Measurements from ENCODE around the gene NR2C2. TPM values are rescaled to one million over a fixed set of nuclear protein-coding genes. Genes with fewer than 3 reads are reported as not detected.
A peak's percentile ranks its signal among the peaks of the same experiment; 100 is the strongest.
"Not testable (repeated sequence)": the region's sequence is repeated elsewhere in the genome, so short reads cannot be mapped to it uniquely, and the experiment has no call there.

The NR2C2 gene
- total RNA-seq = 10 to 100 TPM; 36.5 to 39.0 (median 38.8) TPM

GRCh38 chr3:14947100-14947885, at the start of gene NR2C2:
NR2C2 (plus strand) TSS chr3:14947583; CDS start chr3:15003915, 56,332 bp downstream.
- ATAC-seq (peak; percentile 79 to 80), DNase-seq (peak; percentile 86)
- Mint-ChIP-seq H3K4me3 (peak within 1 kb of the TSS; percentile 99), H3K9me3 (no peaks in the 10 kb centered on the region), H3K4me1 (ENCODE audit: low read depth) (peaks cover 43% of the 10 kb centered on the region), H3K27me3 (ENCODE audit: low read depth) (no peaks in the 10 kb centered on the region), H3K36me3 (ENCODE audit: insufficient read depth) (peaks cover 16% of the 10 kb centered on the region)

- no peak overlapping the region for H3K4me3 Mint-ChIP-seq
- peaks cover 5% of the 10 kb centered on the region for H3K4me1 Mint-ChIP-seq (ENCODE audit: low read depth)
- no peak for DNase-seq
- ATAC-seq = no peak
- H3K9me3 Mint-ChIP-seq = no peaks in the 10 kb centered on the region
- H3K36me3 Mint-ChIP-seq (ENCODE audit: insufficient read depth) = no peaks in the 10 kb centered on the region
- H3K27me3 Mint-ChIP-seq (ENCODE audit: low read depth) = peaks cover 9% of the 10 kb centered on the region
Measured at GRCh38 chr3:14898929-14899328, 48.5 kb upstream of the NR2C2 start.

DNA sequence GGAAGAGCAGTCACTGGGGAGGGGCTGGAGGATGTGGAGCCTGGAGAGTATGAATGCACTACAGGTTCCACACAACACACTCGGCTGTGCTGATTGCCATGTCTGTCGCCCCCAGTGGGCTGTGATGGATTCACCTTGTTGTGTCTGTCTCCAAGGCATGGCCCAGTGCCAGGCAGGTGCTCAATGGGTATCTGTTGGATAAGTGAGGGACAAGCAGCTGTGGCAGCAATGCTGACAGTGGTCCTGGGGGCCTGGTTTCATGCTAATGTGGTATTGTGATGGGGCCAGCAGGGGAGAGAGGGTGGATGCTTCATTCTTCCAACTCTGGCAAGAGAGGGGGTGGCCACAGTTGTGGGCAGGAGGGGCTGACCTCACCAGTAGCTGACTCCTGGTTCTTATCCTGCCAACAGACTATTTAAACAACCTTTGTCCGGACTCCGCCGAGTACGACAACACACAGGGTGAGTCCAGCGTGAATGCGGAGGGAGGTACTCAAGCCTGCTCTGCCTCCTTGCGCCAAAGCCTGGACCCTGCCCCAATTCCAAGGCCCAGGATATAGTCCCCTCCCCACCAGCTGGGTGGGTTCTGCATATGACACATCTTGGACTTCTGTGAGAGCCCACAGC, 47.3 kb upstream of the NR2C2 start:
- peaks cover 9% of the 10 kb centered on the region for H3K27me3 Mint-ChIP-seq (ENCODE audit: low read depth)
- ATAC-seq (no peak), DNase-seq (no peak)
- H3K4me3 Mint-ChIP-seq = no peak overlapping the region
- peaks cover 2% of the 10 kb centered on the region for H3K9me3 Mint-ChIP-seq
- H3K36me3 Mint-ChIP-seq (ENCODE audit: insufficient read depth) = no peaks in the 10 kb centered on the region
- peaks cover 5% of the 10 kb centered on the region for H3K4me1 Mint-ChIP-seq (ENCODE audit: low read depth)

- H3K9me3 Mint-ChIP-seq = peaks cover 8% of the 10 kb centered on the region
- no peak for ATAC-seq
- no peak overlapping the region for H3K4me3 Mint-ChIP-seq
Measured at GRCh38 chr3:14900881-14901873, 46.2 kb upstream of the NR2C2 start.

DNA sequence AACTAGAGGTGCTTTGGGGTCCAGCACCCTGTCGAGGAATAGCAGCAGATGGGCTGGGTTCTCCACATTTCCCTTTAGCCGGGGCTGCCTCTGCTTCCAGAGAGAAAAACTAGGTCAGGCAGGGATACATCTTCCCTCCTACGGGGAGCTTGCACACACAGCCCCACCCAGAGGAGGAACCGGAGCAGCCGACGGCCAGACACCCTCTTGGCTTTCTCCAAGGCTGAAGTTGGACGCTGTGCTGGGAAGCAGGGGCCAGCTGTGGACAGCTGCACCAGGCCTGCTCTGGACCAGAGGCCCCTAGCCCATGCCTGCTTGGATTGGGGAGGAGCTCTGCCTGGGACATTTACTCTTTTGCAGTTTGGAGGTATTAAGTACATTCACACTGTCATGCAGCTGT, 44.7 kb upstream of the NR2C2 start:
- DNase-seq (no peak), ATAC-seq (no peak)
- no peak overlapping the region for H3K4me3 Mint-ChIP-seq
- H3K27me3 Mint-ChIP-seq (ENCODE audit: low read depth) = peaks cover 6% of the 10 kb centered on the region
- H3K9me3 Mint-ChIP-seq = peaks cover 8% of the 10 kb centered on the region
- no peaks in the 10 kb centered on the region for H3K36me3 Mint-ChIP-seq (ENCODE audit: insufficient read depth)
- peaks cover 5% of the 10 kb centered on the region for H3K4me1 Mint-ChIP-seq (ENCODE audit: low read depth)

More at GRCh38 chr3:14900881-14901873, 46.2 kb upstream of the NR2C2 start:
- peaks cover 5% of the 10 kb centered on the region for H3K4me1 Mint-ChIP-seq (ENCODE audit: low read depth)
- H3K36me3 Mint-ChIP-seq (ENCODE audit: insufficient read depth) = no peaks in the 10 kb centered on the region
- DNase-seq = no peak
- peaks cover 9% of the 10 kb centered on the region for H3K27me3 Mint-ChIP-seq (ENCODE audit: low read depth)

DNA sequence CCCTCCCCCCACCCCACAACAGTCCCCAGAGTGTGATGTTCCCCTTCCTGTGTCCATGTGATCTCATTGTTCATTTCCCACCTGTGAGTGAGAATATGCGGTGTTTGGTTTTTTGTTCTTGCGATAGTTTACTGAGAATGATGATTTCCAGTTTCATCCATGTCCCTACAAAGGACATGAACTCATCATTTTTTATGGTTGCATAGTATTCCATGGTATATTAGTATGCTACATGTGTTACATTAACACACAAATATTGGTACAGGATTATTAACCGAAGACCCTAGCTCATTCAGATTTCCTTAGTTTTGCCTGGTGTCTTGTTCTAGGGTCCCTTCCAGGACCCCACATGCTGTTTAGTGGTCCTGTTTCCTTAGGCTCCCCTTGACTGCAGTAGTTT, 43.9 kb upstream of the NR2C2 start:
- not testable (repeated sequence) for H3K4me1 Mint-ChIP-seq (ENCODE audit: low read depth); H3K27me3 Mint-ChIP-seq (ENCODE audit: low read depth); H3K36me3 Mint-ChIP-seq (ENCODE audit: insufficient read depth); H3K9me3 Mint-ChIP-seq; DNase-seq; H3K4me3 Mint-ChIP-seq; ATAC-seq

- no peak overlapping the region for H3K4me3 Mint-ChIP-seq
- no peaks in the 10 kb centered on the region for H3K27me3 Mint-ChIP-seq (ENCODE audit: low read depth)
- no peaks in the 10 kb centered on the region for H3K36me3 Mint-ChIP-seq (ENCODE audit: insufficient read depth)
- no peaks in the 10 kb centered on the region for H3K4me1 Mint-ChIP-seq (ENCODE audit: low read depth)
- peaks cover 8% of the 10 kb centered on the region for H3K9me3 Mint-ChIP-seq
- ATAC-seq (no peak), DNase-seq (no peak)
Measured at GRCh38 chr3:14905055-14905657, 42.2 kb upstream of the NR2C2 start.

- ATAC-seq (no peak), DNase-seq (no peak)
- Mint-ChIP-seq H3K4me3 (no peak overlapping the region), H3K36me3 (ENCODE audit: insufficient read depth) (no peaks in the 10 kb centered on the region), H3K9me3 (peaks cover 8% of the 10 kb centered on the region), H3K4me1 (ENCODE audit: low read depth) (no peaks in the 10 kb centered on the region), H3K27me3 (ENCODE audit: low read depth) (peaks cover 1% of the 10 kb centered on the region)
Measured at GRCh38 chr3:14906355-14906971, 40.9 kb upstream of the NR2C2 start.

GRCh38 chr3:14907043-14907966, 40.1 kb upstream of the NR2C2 start:
- Mint-ChIP-seq H3K4me3 (no peak overlapping the region), H3K27me3 (ENCODE audit: low read depth) (peaks cover 4% of the 10 kb centered on the region), H3K4me1 (ENCODE audit: low read depth) (no peaks in the 10 kb centered on the region), H3K9me3 (peaks cover 8% of the 10 kb centered on the region), H3K36me3 (ENCODE audit: insufficient read depth) (no peaks in the 10 kb centered on the region)
- ATAC-seq (no peak), DNase-seq (no peak)

DNA sequence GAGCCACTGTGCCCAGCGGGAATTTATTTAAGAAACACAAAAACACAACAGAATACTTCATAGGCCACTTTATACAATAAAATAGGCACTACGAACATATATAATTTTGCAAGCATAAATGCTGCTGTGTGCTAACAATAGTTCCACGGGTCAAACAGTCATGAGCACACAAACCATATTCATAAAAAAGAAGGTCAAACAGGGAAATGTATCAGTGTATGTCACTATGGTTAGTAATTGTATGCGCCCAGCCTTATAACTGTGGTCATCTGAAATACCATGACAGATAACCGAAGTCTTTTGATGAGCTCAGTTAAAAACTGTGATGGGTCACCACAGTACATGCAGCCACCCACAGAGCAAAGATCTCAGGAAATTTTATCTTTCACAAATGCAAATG, 38.1 kb upstream of the NR2C2 start:
- ATAC-seq = no peak
- H3K9me3 Mint-ChIP-seq = peaks cover 8% of the 10 kb centered on the region
- H3K4me1 Mint-ChIP-seq (ENCODE audit: low read depth) = no peaks in the 10 kb centered on the region

DNA sequence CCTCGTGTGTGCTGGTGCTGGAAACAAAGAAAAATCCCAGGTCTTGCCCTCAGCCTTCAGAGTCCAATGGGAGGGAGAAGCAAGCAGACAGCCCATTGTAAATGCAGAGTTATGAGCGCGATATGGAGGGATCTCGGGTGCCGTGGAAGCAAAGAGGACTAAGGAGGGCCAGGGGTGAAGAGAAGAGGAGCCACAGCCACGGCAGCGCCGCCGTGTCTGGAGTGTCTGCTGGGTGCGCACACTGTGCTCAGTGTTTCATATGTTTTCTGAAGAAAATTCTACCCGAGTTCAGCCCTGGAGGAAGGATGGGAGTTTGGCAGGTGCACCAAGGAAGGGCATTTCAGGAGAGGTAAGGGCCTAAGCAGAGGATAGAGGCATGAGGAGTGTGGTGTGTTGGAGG, 35.7 kb upstream of the NR2C2 start:
- no peaks in the 10 kb centered on the region for H3K4me1 Mint-ChIP-seq (ENCODE audit: low read depth)
- no peak overlapping the region for H3K4me3 Mint-ChIP-seq
- DNase-seq = no peak
- H3K27me3 Mint-ChIP-seq (ENCODE audit: low read depth) = peaks cover 4% of the 10 kb centered on the region
- H3K36me3 Mint-ChIP-seq (ENCODE audit: insufficient read depth) = no peaks in the 10 kb centered on the region
- no peaks in the 10 kb centered on the region for H3K9me3 Mint-ChIP-seq
- ATAC-seq = no peak

More for the DNA sequence above, 38.1 kb upstream of the NR2C2 start:
- Mint-ChIP-seq H3K36me3 (ENCODE audit: insufficient read depth) (no peaks in the 10 kb centered on the region), H3K4me3 (no peak overlapping the region), H3K27me3 (ENCODE audit: low read depth) (peaks cover 4% of the 10 kb centered on the region)
- DNase-seq = no peak

DNA sequence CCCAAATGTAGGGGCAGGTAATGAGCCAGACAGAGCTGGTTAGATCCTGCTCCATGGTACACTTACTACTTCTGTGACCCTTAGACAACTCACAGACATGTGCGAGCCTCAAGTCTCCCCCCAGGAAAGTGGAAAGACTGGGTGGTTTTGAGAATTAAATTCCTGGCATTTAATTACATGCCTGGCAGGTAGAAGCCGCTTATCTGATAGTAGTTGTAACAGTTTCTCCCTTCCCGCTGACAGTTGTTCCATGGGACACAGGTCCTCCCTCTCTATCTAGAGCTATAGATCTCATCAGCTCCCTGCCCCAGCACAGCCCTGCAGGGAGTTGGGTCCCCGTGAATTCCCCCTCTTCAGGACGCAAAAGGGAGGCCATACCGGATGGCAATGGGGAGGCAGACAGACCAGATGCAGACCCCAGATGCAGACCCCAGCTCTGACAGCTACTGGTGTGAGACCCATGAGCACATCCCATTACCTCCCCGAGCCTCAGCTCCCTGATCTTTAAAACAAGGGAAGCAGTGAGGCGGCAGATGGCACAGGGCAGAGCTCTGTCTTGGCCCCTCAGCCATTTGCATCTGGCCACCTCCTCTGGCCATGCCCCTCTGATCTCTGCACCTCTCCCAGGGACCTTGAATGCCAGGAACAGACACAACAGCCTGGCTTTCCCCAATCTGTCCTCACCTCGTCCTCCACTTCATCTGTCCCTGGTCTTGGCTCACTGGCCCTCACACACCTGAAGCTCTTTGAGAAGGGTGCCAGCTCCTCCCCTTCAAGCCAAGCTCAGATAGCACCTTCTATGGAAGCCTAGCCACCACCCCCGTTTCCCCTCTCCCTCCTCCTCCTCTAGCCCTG, 34.1 kb upstream of the NR2C2 start:
- ATAC-seq = no peak
- no peaks in the 10 kb centered on the region for H3K9me3 Mint-ChIP-seq
- DNase-seq = no peak
- H3K4me1 Mint-ChIP-seq (ENCODE audit: low read depth) = no peaks in the 10 kb centered on the region
- H3K4me3 Mint-ChIP-seq = no peak overlapping the region
- H3K27me3 Mint-ChIP-seq (ENCODE audit: low read depth) = peaks cover 4% of the 10 kb centered on the region
- no peaks in the 10 kb centered on the region for H3K36me3 Mint-ChIP-seq (ENCODE audit: insufficient read depth)

Data from activated T-cell treated with anti-CD3 and anti-CD28 coated beads, Interleukin-2, amount 50 U/mL, for 4 hours (primary cell).